22Rv1 (cell line): ENCODE data around the gene SEZ6.

Source experiments
- ZFX ChIP-seq: fragments of 450-650 bp; IDR thresholded peaks from 2 replicates; pipeline ENCODE4 v1.6.1; 2017; ENCODE audit warnings: antibody characterized with exemption, borderline replicate concordance
- TF ChIP-seq, protein P1 (sequence below): fragments of 450-650 bp; IDR thresholded peaks from 2 replicates; pipeline ENCODE4 v1.5.1; 2017; ENCODE audit warnings: mild to moderate bottlenecking

DNA sequence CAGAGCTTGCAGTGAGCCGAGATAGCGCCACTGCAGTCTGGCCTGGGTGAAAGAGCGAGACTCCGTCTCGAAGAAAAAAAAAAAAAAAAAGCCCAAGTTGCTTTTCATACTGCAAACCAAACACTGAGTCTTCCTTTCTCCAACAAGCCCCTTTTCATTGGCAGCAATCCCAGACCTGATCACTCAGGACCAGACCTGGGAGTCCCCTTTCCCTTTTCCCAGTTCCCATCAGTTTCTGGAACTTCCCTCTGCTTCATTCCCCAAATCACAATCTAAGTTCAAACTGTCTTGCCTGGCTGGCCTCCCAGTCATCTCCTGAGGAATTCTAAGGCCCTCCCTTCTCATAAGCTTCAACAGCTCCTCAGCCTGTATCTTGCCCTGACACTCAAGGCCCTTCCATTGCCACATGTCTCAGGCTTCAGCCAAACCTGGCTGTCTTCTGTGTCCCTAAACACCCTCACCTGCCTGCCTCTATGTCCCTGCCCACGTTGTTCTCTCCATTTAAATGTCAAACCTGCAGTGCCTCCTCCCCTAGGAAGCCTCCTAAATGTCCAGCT lies 42.7 kb downstream of the SEZ6 start:
- TF ChIP-seq, protein P1, sequence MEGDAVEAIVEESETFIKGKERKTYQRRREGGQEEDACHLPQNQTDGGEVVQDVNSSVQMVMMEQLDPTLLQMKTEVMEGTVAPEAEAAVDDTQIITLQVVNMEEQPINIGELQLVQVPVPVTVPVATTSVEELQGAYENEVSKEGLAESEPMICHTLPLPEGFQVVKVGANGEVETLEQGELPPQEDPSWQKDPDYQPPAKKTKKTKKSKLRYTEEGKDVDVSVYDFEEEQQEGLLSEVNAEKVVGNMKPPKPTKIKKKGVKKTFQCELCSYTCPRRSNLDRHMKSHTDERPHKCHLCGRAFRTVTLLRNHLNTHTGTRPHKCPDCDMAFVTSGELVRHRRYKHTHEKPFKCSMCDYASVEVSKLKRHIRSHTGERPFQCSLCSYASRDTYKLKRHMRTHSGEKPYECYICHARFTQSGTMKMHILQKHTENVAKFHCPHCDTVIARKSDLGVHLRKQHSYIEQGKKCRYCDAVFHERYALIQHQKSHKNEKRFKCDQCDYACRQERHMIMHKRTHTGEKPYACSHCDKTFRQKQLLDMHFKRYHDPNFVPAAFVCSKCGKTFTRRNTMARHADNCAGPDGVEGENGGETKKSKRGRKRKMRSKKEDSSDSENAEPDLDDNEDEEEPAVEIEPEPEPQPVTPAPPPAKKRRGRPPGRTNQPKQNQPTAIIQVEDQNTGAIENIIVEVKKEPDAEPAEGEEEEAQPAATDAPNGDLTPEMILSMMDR: no peak
- no peak for TF ChIP-seq ZFX
